Activated CD8-positive, alpha-beta memory T cell treated with anti-CD3 and anti-CD28 coated beads, Interleukin-2, amount 50 U/mL, for 48 hours (primary cell): Measurements from ENCODE around the gene NFIC.

ENCODE experiments used
- DNase-seq: peaks from one replicate; pipeline ENCODE4 v3.0.0-alpha.2; 2020

Gene NFIC

GRCh38 chr19:3474010-3474409 is 107.6 kb downstream of the NFIC start:
- DNase-seq: no peak

- DNase-seq: no peak
Measured at GRCh38 chr19:3474614-3475013, 108.2 kb downstream of the NFIC start.

- DNase-seq: no peak
Measured at GRCh38 chr19:3475449-3475848, 109.1 kb downstream of the NFIC start.

- no peak for DNase-seq
Measured at GRCh38 chr19:3476830-3477229, 110.4 kb downstream of the NFIC start.

- no peak for DNase-seq
Measured at GRCh38 chr19:3477506-3477905, 111.1 kb downstream of the NFIC start.

DNA sequence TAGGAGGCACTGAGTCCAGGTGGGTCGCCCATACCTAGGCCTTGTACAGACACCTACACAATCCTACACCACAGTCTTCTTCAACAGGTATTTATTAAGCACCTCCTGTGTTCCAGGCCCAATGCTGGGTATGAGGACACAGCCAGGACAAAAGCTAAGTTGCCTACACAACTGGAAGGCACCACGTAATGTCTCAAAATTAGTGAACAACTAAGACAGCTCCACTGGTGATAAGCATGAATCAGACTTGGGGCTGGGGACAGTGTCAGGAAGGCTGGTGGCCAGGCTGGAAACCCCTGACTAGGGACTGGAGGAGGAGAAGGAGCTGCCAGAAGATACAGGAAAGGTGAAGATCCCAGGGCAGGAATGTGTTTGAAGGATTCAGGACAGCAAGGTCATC is 111.6 kb downstream of the NFIC start:
- DNase-seq: no peak

- no peak for DNase-seq
Measured at GRCh38 chr19:3478409-3479176, 112.2 kb downstream of the NFIC start.

- DNase-seq: no peak
Measured at GRCh38 chr19:3479177-3479833, 112.9 kb downstream of the NFIC start.

DNA sequence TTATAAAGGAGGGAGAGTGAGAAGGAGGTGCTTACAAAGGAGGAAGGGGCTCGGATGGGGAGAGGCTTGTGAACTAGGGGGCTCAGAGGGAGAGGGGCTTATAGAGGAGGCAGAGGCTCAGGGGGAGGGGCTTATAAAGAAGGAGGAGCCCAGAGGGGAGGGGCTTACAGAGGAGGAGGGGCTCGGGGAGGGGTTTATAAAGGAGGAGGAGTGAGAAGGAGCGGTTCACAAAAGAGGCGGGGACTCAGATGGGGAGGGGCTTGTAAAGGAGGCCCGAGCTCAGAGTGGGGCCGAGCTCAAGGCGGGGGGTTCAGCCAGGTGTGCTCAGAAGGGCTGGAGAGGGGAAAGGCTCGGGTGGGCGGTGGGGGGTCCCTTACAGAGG is 113.4 kb downstream of the NFIC start:
- peak; percentile 63 for DNase-seq

GRCh38 chr19:3480383-3481091 is 114.2 kb downstream of the NFIC start, which contains the start of gene SMIM24:
SMIM24 (minus strand) TSS chr19:3480525; CDS start chr19:3480463, 62 bp downstream.
- no peak for DNase-seq

- DNase-seq: no peak
Measured at GRCh38 chr19:3481241-3482090, 115.1 kb downstream of the NFIC start.

DNA sequence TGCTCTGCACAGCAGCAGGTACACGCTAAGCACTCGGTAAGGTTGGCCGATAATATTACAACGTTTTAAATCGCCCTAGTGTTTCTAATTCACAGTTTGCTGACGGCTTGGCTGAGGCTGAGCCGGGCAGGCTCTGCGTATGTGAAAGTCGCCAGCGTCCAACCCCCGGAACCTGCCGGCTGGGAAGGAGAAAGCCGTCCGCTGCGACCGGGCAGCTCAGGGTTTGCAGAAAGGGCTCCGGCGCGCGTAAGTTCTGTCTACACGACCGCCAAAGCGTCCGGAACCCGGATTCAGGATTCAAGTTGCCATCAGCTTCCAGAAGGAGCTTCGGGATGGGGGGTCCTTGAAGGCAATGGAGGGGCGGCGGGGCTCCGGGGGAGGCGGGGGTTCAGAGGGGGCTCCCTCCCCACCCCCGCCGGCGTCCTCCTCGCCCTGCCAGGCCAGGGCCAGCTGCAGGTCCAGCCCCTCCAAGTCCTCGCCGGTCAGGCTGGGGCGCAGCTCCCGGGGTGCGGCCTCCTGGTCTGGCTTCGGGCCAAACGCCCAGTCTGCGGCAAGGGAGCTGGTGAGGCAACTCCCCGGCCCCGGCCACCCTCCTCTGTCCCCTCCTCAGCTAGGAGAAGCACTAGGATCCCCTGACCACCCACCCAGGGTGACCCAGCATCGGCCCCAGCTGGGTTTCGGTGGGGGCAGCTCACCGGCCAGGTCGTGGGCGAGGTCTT is 116.3 kb downstream of the NFIC start:
- no peak for DNase-seq

DNA sequence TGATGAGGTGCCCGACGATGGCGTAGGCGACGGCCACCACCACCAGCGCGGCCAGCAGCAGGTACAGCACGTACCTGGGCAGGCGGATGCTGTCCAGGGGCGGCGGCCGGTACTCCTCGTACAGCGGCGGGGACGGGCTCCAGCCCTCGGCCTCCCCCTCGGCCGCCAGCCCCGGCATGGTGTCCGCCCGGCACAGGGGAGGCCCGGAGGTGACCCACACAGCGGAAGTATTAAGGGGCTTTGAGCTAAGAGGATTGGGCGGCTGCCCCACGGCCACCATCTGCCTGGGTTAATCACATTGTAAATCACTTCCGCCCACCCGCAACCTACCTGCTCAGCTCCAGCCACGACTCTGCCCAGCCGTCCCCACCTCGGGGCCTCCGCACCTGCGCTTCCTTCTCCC is 116.8 kb downstream of the NFIC start, which contains the start of gene SMIM44:
Gene SMIM44 (minus strand): TSS at position 216 of the 403 bp plus-strand sequence. CDS start 38 bp downstream, at position 178.
- DNase-seq: no peak

GRCh38 chr19:3491396-3492119 is 125.2 kb downstream of the NFIC start:
- DNase-seq: no peak

DNA sequence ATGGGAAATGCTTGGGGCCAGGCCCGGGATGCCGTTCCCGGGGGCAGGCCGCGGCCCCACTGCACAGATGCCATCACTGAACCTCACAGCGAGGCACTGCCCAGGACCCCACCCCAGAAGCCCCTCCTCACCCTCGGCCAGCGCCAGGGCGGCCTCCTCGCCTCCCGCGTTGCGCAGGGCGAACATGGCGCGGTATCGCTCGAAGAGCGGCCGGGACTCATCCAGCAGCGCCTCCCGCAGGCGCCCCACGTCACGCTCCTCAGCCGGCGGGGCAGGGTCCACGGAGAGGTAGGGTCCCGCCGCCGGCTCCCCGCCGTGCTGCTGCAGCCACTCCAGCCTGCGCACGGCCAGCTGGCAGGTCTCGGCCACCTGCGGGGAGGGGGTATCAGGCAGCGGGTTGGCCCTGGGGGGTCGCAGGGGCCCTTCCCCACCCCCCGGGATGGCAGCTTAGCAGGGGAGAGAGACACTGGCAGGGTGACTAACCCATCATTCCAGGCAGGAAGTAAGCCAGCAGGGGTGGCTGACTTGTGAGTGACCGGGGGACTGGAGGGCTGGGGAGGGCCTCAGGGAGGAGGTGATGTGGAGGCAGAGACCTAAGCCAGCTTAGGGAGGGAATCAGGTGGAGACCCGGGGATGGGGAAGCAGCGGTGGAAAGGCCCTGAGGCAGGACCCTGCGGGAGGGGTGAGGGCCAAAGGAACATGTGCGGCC is 125.9 kb downstream of the NFIC start:
- DNase-seq: no peak

DNA sequence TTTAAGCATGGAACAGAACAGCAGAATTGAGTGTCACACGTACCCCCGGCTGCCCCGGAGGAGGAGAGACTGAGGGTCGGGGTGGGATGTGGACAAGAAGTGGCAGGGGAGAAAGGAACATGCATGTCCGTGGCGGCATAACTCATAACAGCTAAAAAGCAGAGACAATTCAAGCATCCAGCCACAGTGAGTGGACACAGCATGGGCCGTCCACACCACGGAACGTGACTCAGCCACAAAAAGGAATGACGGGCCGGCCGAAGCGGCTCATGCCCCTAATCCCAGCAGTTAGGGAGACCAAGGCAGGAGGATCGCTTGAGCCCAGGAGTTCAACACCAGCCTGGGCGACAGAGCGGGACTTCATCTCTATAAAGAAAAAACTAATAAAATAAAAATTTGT is 126.5 kb downstream of the NFIC start:
- no peak for DNase-seq

DNA sequence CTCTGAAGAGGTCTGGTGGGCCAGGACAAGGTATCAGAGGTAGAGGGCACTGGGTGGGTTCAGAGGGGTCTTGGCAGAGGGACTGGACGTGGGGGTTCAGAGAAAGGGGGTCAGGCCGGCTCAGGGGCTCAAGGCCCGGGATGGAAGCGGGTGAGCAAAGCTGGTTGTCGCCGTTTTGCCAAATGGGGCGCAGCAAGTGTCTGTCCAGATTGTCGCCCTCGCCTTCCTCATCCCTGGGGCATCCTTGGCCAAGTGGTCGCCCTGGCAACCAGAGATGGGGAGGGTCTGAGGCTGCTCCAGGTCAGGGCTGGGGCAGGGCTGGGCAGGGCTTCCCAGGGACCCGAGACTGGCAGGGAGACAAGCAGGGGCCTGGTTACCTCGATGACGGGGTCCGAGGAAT is 127.3 kb downstream of the NFIC start:
- DNase-seq: no peak

- DNase-seq: peak; percentile 71
Measured at GRCh38 chr19:3494051-3494450, 127.7 kb downstream of the NFIC start.

DNA sequence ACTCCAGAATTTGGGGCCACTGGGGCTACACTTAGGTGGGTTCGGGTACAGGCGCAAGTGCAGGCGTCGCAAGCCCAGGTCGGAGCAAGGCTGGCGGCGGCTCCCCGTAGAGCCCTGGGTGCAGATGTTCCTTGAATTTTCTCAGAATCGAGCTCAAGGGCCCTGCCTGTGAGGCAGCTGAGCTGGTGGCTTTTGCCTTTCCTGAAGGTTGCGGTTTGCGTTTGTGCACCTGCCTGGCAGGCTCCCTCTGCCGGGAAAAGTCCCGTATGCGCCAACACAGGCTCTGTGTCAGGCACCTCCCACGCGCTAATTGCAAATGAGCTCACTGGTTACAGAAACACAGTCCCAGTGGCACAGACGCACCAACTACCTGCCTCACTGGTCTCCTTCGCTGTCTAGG is 128.2 kb downstream of the NFIC start:
- no peak for DNase-seq

DNA sequence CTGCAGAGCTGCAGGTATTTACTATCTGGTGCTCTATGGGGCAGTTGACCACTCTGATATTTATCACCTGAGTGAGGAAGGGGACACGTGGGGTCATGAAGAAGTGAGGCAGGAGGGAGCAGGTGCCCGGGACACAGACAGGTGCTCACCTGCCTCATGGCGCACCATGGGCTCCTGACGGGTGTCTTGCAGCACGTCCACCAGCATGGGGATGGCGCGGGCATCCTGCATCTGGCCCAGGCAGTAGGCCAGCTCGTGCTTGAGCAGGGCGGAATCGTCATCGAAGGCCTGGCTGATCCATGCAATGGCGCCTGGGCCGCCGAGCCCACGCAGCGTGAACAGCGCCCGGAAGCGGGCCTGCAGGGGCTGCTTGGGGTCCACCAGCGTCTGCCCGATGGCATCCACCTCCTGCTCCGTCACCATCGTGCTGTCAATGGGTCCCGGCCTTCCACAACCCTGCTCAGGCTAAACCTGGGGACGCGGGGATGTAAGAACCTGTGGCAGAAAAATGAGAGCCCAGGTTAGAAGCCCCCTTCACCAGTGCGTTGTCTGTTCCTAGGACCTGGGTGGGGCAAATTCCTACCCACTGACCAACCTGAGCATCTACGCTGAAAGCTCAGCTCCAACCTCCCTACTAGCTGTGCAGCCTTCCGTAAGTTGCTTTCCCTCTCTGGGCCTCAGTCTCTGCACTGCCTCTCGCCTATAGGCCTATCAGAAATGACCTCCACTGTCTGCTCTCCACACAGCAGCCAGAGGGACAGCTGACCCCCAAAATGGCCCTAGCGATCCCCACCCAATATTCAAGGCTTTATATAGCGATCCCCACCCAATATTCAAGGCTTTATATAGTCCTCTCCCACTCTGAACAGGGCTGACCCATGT is 130.2 kb downstream of the NFIC start:
- DNase-seq: no peak
